A673 (cell line): ENCODE measurements around the gene TEX51. TPM values are rescaled to one million over a fixed set of nuclear protein-coding genes. Genes with fewer than 3 reads are reported as not detected.

Experiments
- BruUV-seq: library from RNA; stranded (reverse); fragments of 400-500 nt; replicated peaks from 2 replicates; lab custom pipeline; 2021; lab: Mats Ljungman, UMichigan
- CTCF ChIA-PET: fragments of 300-600 bp; sonication (Branson Sonifier 250); formaldehyde crosslinking; loops from one replicate; lab custom pipeline; 2022; ENCODE audit warnings: antibody characterized with exemption; lab: Charles Lee
- POLR2A ChIA-PET: fragments of 300-600 bp; sonication (Branson Sonifier 250); formaldehyde crosslinking; loops from one replicate; lab custom pipeline; 2022; ENCODE audit warnings: antibody characterized with exemption; ENCODE audit not compliant: low non-redundant PET; lab: Charles Lee
- DNase-seq: peaks from one replicate; pipeline ENCODE4 v3.0.0-alpha.2; 2015; ENCODE audit warnings: low spot score
- H3K27ac ChIP-seq: fragments of 200-600 bp; sonication (generic); 2 replicates; pipeline ENCODE4 v1.5.1; 2016; ENCODE audit warnings: mixed run types, low read depth, mild to moderate bottlenecking, mixed read lengths, antibody characterized with exemption, low read length; ENCODE audit not compliant: poor library complexity, severe bottlenecking
- H3K27me3 ChIP-seq: fragments of 200-600 bp; sonication (generic); replicated peaks from 2 replicates; pipeline ENCODE4 v1.6.1; 2017; ENCODE audit warnings: mixed run types, low read depth, mild to moderate bottlenecking, mixed read lengths, antibody characterized with exemption, low read length; ENCODE audit not compliant: insufficient read depth, poor library complexity
- H3K36me3 ChIP-seq: fragments of 200-600 bp; sonication (generic); 2 replicates; pipeline ENCODE4 v1.6.1; 2016; ENCODE audit warnings: mixed run types, mild to moderate bottlenecking, mixed read lengths, antibody characterized with exemption, low read length; ENCODE audit not compliant: insufficient read depth, poor library complexity, severe bottlenecking
- H3K4me1 ChIP-seq: fragments of 200-600 bp; sonication (generic); 2 replicates; pipeline ENCODE4 v1.6.1; 2017; ENCODE audit warnings: mixed run types, mild to moderate bottlenecking, mixed read lengths, antibody characterized with exemption, low read length; ENCODE audit not compliant: insufficient read depth, poor library complexity, severe bottlenecking
- H3K4me3 ChIP-seq: fragments of 200-600 bp; sonication (generic); 2 replicates; pipeline ENCODE4 v1.5.1; 2016; ENCODE audit warnings: low read depth, mixed run types, mild to moderate bottlenecking, mixed read lengths, low read length; ENCODE audit not compliant: poor library complexity, severe bottlenecking
- H3K9me3 ChIP-seq: fragments of 200-600 bp; sonication (generic); 2 replicates; pipeline ENCODE4 v1.6.1; 2016; ENCODE audit warnings: mixed run types, low read depth, mild to moderate bottlenecking, mixed read lengths, antibody characterized with exemption, low read length; ENCODE audit not compliant: poor library complexity, severe bottlenecking
- CTCF ChIP-seq: fragments of 300-800, 200-600 bp; sonication (generic); conservative IDR thresholded peaks from 2 replicates; pipeline ENCODE4 v1.5.1; 2017; ENCODE audit warnings: low read depth, mild to moderate bottlenecking, antibody characterized with exemption, low read length, moderate library complexity, mixed read lengths
- EZH2 ChIP-seq: fragments of 200-600 bp; sonication (generic); IDR thresholded peaks from 2 replicates; pipeline ENCODE4 v1.6.1; 2017; ENCODE audit warnings: borderline replicate concordance, low read depth, mild to moderate bottlenecking, mixed read lengths, antibody characterized with exemption, low read length; ENCODE audit not compliant: poor library complexity, severe bottlenecking
- intact Hi-C: fragments of 100-400 bp; cut with micrococcal nuclease; formaldehyde crosslinking; loops from one replicate; pipeline ENCODE4 v1.10.0; 2022; ENCODE audit not compliant: unreplicated experiment
- total RNA-seq: library from RNA; stranded (reverse); gene quantifications from 2 replicates; pipeline ENCODE4 v1.2.3, GENCODE V29; 2021

Gene TEX51
- total RNA-seq, 1 experiment from 2014 or later: not detected

GRCh38 chr2:126902859-126903258, 4.2 kb downstream of the TEX51 start:
- H3K9me3 ChIP-seq: no peaks in the 10 kb centered on the region
- CTCF ChIA-PET: no interaction called here

GRCh38 chr2:126905991-126906390, 7.3 kb downstream of the TEX51 start:
- no TSS peak for BruUV-seq
- TF ChIP-seq EZH2: no peak
- TF ChIP-seq CTCF: no peak
- H3K9me3 ChIP-seq: no peaks in the 10 kb centered on the region
- peaks cover 6% of the 10 kb centered on the region for H3K27me3 ChIP-seq
- no peaks in the 10 kb centered on the region for H3K4me1 ChIP-seq
- ChIA-PET CTCF (no interaction called here), POLR2A (no interaction called here)
- intact Hi-C loops: no loop called here
- no peaks in the 10 kb centered on the region for H3K36me3 ChIP-seq
- H3K4me3 ChIP-seq: no peak overlapping the region
- no peak for DNase-seq
- no peak overlapping the region for H3K27ac ChIP-seq

More at GRCh38 chr2:126902859-126903258, 4.2 kb downstream of the TEX51 start:
- POLR2A ChIA-PET: no interaction called here
- TF ChIP-seq EZH2: no peak
- no peak for TF ChIP-seq CTCF
- H3K4me1 ChIP-seq: no peaks in the 10 kb centered on the region
- no peak overlapping the region for H3K4me3 ChIP-seq
- peaks cover 6% of the 10 kb centered on the region for H3K27me3 ChIP-seq
- H3K27ac ChIP-seq: no peak overlapping the region
- BruUV-seq: no TSS peak
- intact Hi-C loops: no loop called here
- DNase-seq: no peak
- no peaks in the 10 kb centered on the region for H3K36me3 ChIP-seq

- DNase-seq: no peak
These were observed 8.1 kb downstream of the TEX51 start for GRCh38 chr2:126906781-126907180.

More at GRCh38 chr2:126906781-126907180, 8.1 kb downstream of the TEX51 start:
- ChIA-PET POLR2A (no interaction called here), CTCF (no interaction called here)
- no peaks in the 10 kb centered on the region for H3K36me3 ChIP-seq
- intact Hi-C loops: no loop called here
- TF ChIP-seq CTCF (no peak), EZH2 (no peak)
- BruUV-seq: no TSS peak
- peaks cover 6% of the 10 kb centered on the region for H3K27me3 ChIP-seq
- no peak overlapping the region for H3K4me3 ChIP-seq
- no peaks in the 10 kb centered on the region for H3K9me3 ChIP-seq
- no peak overlapping the region for H3K27ac ChIP-seq
- no peaks in the 10 kb centered on the region for H3K4me1 ChIP-seq
